CD4-positive, alpha-beta T cell (primary cell): ENCODE data around the gene SCRN1. TPM values are rescaled to one million over a fixed set of nuclear protein-coding genes. Genes with fewer than 3 reads are reported as not detected.

Source experiments
- ATAC-seq: fragments of 200-7000 bp; cut with Tn5 transposase; one replicate; pipeline ENCODE4 v1.10.0; 2022; ENCODE audit warnings: mild to moderate bottlenecking; ENCODE audit not compliant: poor library complexity
- CTCF ChIA-PET: fragments of 350-600 bp; sonication (Branson Sonifier 250); formaldehyde crosslinking; loops from one replicate; lab custom pipeline; 2021; ENCODE audit warnings: antibody characterized with exemption, inconsistent platforms; lab: Charles Lee
- POLR2A ChIA-PET: fragments of 350-600 bp; sonication (Branson Sonifier 250); formaldehyde crosslinking; loops from one replicate; lab custom pipeline; 2021; ENCODE audit warnings: antibody characterized with exemption, inconsistent platforms; lab: Charles Lee
- DNase-seq, 14 experiments: peaks; one replicate each; pipeline ENCODE4 v3.0.0-alpha.2; 2013 to 2020; ENCODE audit warnings: mixed read lengths in 2 of 14
- H3K27ac ChIP-seq, 2 donors: one replicate each; pipeline versions ENCODE4 v1.5.1 to v1.7.0; 2013; ENCODE audit warnings: low read length in 2 of 2, low read depth in 1 of 2, mild to moderate bottlenecking in 1 of 2
- H3K27me3 ChIP-seq, 2 experiments: 1 replicate in 1 of 2; 2 replicates in 1 of 2; pipeline versions ENCODE4 v1.6.1 to v1.7.0; 2013; ENCODE audit warnings: low read length in 2 of 2, control low read depth in 1 of 2, mild to moderate bottlenecking in 1 of 2, moderate library complexity in 1 of 2; ENCODE audit not compliant: insufficient read depth in 2 of 2, control insufficient read depth in 1 of 2
- H3K36me3 ChIP-seq: one replicate; pipeline ENCODE4 v1.6.1; 2013; ENCODE audit warnings: low read length, control low read depth; ENCODE audit not compliant: insufficient read depth
- H3K4me1 ChIP-seq: one replicate; pipeline ENCODE4 v1.6.1; 2013; ENCODE audit warnings: low read length, control low read depth; ENCODE audit not compliant: insufficient read depth
- H3K4me3 ChIP-seq: one replicate; pipeline ENCODE4 v1.5.1; 2013; ENCODE audit warnings: mild to moderate bottlenecking, low read length, moderate library complexity
- H3K9me3 ChIP-seq, 2 experiments: 1 replicate in 1 of 2; 2 replicates in 1 of 2; pipeline versions ENCODE4 v1.6.1 to v1.7.0; 2013; ENCODE audit warnings: low read length in 2 of 2, mild to moderate bottlenecking in 2 of 2, control low read depth in 1 of 2, moderate library complexity in 1 of 2; ENCODE audit not compliant: control insufficient read depth in 1 of 2, insufficient read depth in 1 of 2
- H3K27ac Mint-ChIP-seq: one replicate; pipeline ENCODE4 v1.8.0; 2020; ENCODE audit warnings: mixed read lengths
- H3K27me3 Mint-ChIP-seq: one replicate; pipeline ENCODE4 v1.8.0; 2021; ENCODE audit warnings: mixed read lengths
- H3K36me3 Mint-ChIP-seq: one replicate; pipeline ENCODE4 v1.8.0; 2021; ENCODE audit warnings: low read depth, mixed read lengths
- H3K4me1 Mint-ChIP-seq: one replicate; pipeline ENCODE4 v1.8.0; 2021; ENCODE audit warnings: low read depth, mixed read lengths
- H3K4me3 Mint-ChIP-seq: one replicate; pipeline ENCODE4 v1.8.0; 2020; ENCODE audit warnings: mild to moderate bottlenecking, mixed read lengths
- H3K9me3 Mint-ChIP-seq: one replicate; pipeline ENCODE4 v1.8.0; 2020; ENCODE audit warnings: mixed read lengths
- intact Hi-C, 2 experiments: fragments of 100-400 bp; cut with DNase I in 1 of 2; cut with micrococcal nuclease in 1 of 2; formaldehyde crosslinking; loops; one replicate each; pipeline versions ENCODE4 v1.15.1 to v1.9.0; 2023 to 2025; cut with DNase I, micrococcal nuclease
- total RNA-seq, 174 experiments: library from RNA in 2 of 174; stranded (reverse) in 2 of 174; gene quantifications; one replicate each; pipeline ENCODE4 v1.2.3 and lab custom pipeline; 2021 to 2026
- TF ChIP-seq, protein P1 (sequence below): fragments of 200-600 bp; IDR thresholded peaks from one replicate; pipeline ENCODE4 v1.8.0; 2022; ENCODE audit warnings: antibody characterized with exemption, mild to moderate bottlenecking

Gene SCRN1
- total RNA-seq, 2 experiments from 2014 or later = 2.4 to 3.2 TPM

DNA sequence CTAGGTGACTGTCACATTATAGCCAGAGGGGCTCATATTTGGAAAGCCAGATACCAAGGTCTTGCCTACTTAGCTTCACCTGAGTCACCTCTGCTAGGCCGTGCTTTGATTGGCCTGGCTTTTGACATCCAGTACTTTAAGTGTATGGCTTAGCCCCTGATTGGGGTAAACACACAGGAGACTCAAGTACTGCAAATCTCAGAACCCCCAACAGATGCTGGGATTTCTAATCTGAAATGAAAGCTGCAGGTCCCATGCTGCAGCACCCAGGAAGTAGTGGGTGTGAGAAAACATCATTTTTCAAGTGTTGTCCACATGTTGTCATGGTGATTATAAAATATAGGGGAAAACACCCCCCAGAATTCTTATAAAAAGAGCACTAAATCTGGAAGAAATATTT, 107.1 kb downstream of the SCRN1 start:
- Histone ChIP-seq H3K36me3 (no peaks in the 10 kb centered on the region), H3K9me3 (peaks cover 0 to 3% of the 10 kb centered on the region in 2 experiments), H3K27ac (no peak overlapping the region), H3K27me3 (peaks cover 0 to 8% of the 10 kb centered on the region in 2 experiments), H3K4me3 (no peak overlapping the region), H3K4me1 (no peaks in the 10 kb centered on the region)
- intact Hi-C loops = no loop called here
- H3K27ac Mint-ChIP-seq = no peak overlapping the region
- ATAC-seq = no peak
- ChIA-PET CTCF (no interaction called here), POLR2A (no interaction called here)
- no peak for DNase-seq
- H3K4me1 Mint-ChIP-seq = peaks cover 16% of the 10 kb centered on the region
- peaks cover 20% of the 10 kb centered on the region for H3K27me3 Mint-ChIP-seq
- no peaks in the 10 kb centered on the region for H3K9me3 Mint-ChIP-seq
- TF ChIP-seq, protein P1, sequence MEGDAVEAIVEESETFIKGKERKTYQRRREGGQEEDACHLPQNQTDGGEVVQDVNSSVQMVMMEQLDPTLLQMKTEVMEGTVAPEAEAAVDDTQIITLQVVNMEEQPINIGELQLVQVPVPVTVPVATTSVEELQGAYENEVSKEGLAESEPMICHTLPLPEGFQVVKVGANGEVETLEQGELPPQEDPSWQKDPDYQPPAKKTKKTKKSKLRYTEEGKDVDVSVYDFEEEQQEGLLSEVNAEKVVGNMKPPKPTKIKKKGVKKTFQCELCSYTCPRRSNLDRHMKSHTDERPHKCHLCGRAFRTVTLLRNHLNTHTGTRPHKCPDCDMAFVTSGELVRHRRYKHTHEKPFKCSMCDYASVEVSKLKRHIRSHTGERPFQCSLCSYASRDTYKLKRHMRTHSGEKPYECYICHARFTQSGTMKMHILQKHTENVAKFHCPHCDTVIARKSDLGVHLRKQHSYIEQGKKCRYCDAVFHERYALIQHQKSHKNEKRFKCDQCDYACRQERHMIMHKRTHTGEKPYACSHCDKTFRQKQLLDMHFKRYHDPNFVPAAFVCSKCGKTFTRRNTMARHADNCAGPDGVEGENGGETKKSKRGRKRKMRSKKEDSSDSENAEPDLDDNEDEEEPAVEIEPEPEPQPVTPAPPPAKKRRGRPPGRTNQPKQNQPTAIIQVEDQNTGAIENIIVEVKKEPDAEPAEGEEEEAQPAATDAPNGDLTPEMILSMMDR = no peak
- peak overlapping the region; percentile 68 for H3K4me3 Mint-ChIP-seq
- no peaks in the 10 kb centered on the region for H3K36me3 Mint-ChIP-seq

DNA sequence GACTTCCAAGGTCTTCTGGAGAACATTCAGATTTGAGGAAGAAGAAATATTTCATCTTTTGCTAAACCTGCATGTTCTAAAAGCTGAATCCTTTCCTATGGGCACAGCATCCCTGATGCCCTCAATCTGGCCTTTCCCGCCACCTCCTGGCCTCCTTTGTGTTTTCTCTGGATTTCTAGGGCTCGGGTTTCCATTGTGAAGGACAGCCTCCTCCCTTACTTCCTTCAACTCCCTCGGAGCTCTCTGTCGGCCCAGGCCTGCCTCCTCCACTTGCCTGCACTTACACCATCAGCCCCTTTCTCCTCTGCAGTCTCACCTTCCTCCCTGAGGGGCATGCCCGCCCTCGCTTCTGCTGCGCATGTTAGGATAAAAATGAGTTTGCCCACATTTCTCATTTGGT, 107.9 kb downstream of the SCRN1 start:
- H3K27me3 ChIP-seq = peaks cover 0 to 8% of the 10 kb centered on the region in 2 experiments
- peaks cover 0 to 3% of the 10 kb centered on the region in 2 experiments for H3K9me3 ChIP-seq
- no peak overlapping the region for H3K4me3 Mint-ChIP-seq
- H3K4me1 Mint-ChIP-seq = peaks cover 16% of the 10 kb centered on the region
- no peak overlapping the region for H3K4me3 ChIP-seq
- POLR2A ChIA-PET = no interaction called here
- no peaks in the 10 kb centered on the region for H3K36me3 ChIP-seq
- TF ChIP-seq, protein P1 = no peak
- CTCF ChIA-PET = no interaction called here
- no peaks in the 10 kb centered on the region for H3K36me3 Mint-ChIP-seq
- H3K27ac Mint-ChIP-seq = no peak overlapping the region
- intact Hi-C loops = no loop called here
- DNase-seq (no peak), ATAC-seq (no peak)
- no peak overlapping the region for H3K27ac ChIP-seq
- no peaks in the 10 kb centered on the region for H3K4me1 ChIP-seq
- H3K9me3 Mint-ChIP-seq = no peaks in the 10 kb centered on the region
- H3K27me3 Mint-ChIP-seq = peaks cover 20% of the 10 kb centered on the region

DNA sequence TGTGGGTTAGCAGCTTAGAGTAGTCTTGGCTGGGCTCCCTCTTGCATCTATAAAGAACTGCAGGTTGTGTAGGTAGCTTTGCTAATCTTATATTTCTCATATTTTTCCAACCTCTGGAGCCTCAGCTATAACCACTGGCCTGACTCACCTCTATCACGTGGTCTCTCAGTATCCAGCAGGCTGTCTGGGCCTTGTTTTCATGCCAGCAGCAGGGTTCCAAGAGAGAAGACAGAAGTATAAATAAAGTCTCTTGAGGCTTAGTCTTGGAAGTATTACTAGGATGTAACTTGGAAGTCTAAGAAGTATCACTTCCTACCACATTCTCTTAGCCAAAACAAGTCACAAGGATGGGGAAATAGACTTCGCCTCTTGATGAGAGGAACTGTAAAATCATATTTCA, 110.0 kb downstream of the SCRN1 start:
- H3K4me3 ChIP-seq = no peak overlapping the region
- peaks cover 0 to 8% of the 10 kb centered on the region in 2 experiments for H3K27me3 ChIP-seq
- CTCF ChIA-PET = interaction anchor here (1.8 kb wide), 1 partner anchor 685 kb away, joined by 7 read pairs; no protein-coding TSS in a partner anchor
- Mint-ChIP-seq H3K4me3 (no peak overlapping the region), H3K27me3 (peaks cover 16% of the 10 kb centered on the region), H3K36me3 (no peaks in the 10 kb centered on the region), H3K4me1 (peaks cover 16% of the 10 kb centered on the region), H3K9me3 (no peaks in the 10 kb centered on the region), H3K27ac (no peak overlapping the region)
- POLR2A ChIA-PET = no interaction called here
- DNase-seq = no peak
- TF ChIP-seq, protein P1 = no peak
- intact Hi-C loops = loop anchor here in 1 of 2 experiments (5.0 kb wide), 2 partner anchors 183 to 683 kb away; no protein-coding TSS in a partner anchor
- H3K27ac ChIP-seq = no peak overlapping the region
- peaks cover 0 to 3% of the 10 kb centered on the region in 2 experiments for H3K9me3 ChIP-seq
- ATAC-seq = no peak
- no peaks in the 10 kb centered on the region for H3K36me3 ChIP-seq
- no peaks in the 10 kb centered on the region for H3K4me1 ChIP-seq
